ENCODE results near the gene MC3R. TPM values are rescaled to one million over a fixed set of nuclear protein-coding genes. Genes with fewer than 3 reads are reported as not detected.

Gene MC3R
- not detected for total RNA-seq
- polyA plus RNA-seq = not detected
- long read RNA-seq, donor 1 = 0 reads
- long read RNA-seq, donor 2 = 0 reads

DNA sequence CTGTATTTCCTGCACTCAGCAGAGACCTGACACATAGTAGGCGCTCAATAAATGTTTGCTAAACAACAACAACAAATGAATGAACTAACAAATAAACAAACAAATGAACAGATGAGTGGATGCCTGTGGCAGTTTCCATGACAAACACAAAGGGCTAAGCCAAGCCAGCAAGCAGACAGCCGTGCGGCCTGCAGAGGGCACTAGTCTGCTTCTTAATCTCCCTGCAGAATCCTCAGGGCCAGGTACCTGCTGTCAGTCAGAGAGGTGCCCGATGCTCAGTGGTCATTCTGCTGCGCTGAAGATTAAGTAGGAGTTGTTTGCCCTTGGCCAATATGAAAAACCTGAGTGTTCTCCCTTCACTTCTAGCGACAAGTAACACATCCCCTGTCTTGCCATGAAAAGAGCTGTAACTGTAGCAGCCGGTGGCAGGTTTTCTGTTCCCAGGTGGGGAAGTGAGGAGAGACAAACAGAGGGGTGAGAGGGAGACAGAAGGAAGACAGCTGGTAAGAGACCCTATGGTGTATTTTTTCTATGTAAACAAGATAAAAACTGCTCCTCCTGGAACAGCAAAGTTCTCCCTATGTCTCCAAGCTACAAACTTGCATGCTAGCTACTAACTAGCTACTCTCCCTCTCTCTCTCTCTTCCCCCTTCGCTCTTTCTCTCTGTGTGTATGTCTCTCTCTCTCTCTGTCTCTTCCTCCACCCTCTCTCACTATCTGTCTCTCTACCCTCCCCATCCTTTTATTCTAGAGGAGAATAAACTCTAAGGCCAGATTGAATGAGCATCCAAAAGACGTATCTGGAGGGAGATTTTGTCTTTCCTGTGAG is at the start of gene MC3R:
Gene MC3R (plus strand): TSS at position 779 of the 829 bp plus-strand sequence. CDS start 112 bp downstream, outside the sequence.
- WGBS, 5 donors = 18 to 27% (median 24%) methylated on average over 9 of the region's 9 CpGs

GRCh38 chr20:56200456-56200855 is 48.1 kb upstream of the MC3R start:
- H3K4me1 ChIP-seq = no peaks in the 10 kb centered on the region
- WGBS, 5 donors = 71 to 85% (median 79%) methylated on average over 3 of the region's 3 CpGs
- H3K9me3 ChIP-seq = peaks cover 0 to 35% (median 25%) of the 10 kb centered on the region in 8 donors
- no peak overlapping the region for H3K4me3 ChIP-seq
- TF ChIP-seq POLR2AphosphoS5 (IDR thresholded peaks at IDR 0.05) (no peak), POLR2A (IDR thresholded peaks at IDR 0.05) (no peak)
- TF ChIP-seq, protein P1, sequence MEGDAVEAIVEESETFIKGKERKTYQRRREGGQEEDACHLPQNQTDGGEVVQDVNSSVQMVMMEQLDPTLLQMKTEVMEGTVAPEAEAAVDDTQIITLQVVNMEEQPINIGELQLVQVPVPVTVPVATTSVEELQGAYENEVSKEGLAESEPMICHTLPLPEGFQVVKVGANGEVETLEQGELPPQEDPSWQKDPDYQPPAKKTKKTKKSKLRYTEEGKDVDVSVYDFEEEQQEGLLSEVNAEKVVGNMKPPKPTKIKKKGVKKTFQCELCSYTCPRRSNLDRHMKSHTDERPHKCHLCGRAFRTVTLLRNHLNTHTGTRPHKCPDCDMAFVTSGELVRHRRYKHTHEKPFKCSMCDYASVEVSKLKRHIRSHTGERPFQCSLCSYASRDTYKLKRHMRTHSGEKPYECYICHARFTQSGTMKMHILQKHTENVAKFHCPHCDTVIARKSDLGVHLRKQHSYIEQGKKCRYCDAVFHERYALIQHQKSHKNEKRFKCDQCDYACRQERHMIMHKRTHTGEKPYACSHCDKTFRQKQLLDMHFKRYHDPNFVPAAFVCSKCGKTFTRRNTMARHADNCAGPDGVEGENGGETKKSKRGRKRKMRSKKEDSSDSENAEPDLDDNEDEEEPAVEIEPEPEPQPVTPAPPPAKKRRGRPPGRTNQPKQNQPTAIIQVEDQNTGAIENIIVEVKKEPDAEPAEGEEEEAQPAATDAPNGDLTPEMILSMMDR (IDR thresholded peaks at IDR 0.05 in 8 of 11, conservative IDR thresholded peaks at IDR 0.05 in 3 of 11) = no peak
- H3K36me3 ChIP-seq = no peaks in the 10 kb centered on the region
- DNase-seq = no peak
- intact Hi-C loops (cut with DNase I; ENCODE audit: low total_unique reads) = no loop called here
- H3K27me3 ChIP-seq (replicated peaks in 1 of 7) = peaks cover 0 to 4% (median 0%) of the 10 kb centered on the region in 7 donors
- H3K27ac ChIP-seq = no peak overlapping the region

More for the DNA sequence above, at the start of gene MC3R:
- TF ChIP-seq POLR2A (IDR thresholded peaks at IDR 0.05) (no peak), POLR2AphosphoS5 (IDR thresholded peaks at IDR 0.05) (no peak)
- TF ChIP-seq, protein P1 (IDR thresholded peaks at IDR 0.05 in 8 of 11, conservative IDR thresholded peaks at IDR 0.05 in 3 of 11) = peak in 7 of 11 experiments; percentile 22 to 60 (median 51)
- intact Hi-C loops (cut with DNase I; ENCODE audit: low total_unique reads) = no loop called here
- H3K27me3 ChIP-seq (replicated peaks in 1 of 7) = peaks cover 0 to 74% (median 11%) of the 10 kb centered on the region in 7 donors
- no peak within 1 kb of the TSS for H3K4me3 ChIP-seq
- H3K9me3 ChIP-seq = no peaks in the 10 kb centered on the region
- DNase-seq = no peak
- no peaks in the 10 kb centered on the region for H3K36me3 ChIP-seq
- no peak within 1 kb of the TSS for H3K27ac ChIP-seq
- H3K4me1 ChIP-seq = no peaks in the 10 kb centered on the region

GRCh38 chr20:56202493-56203077 is 45.9 kb upstream of the MC3R start:
- H3K4me3 ChIP-seq = no peak overlapping the region
- H3K9me3 ChIP-seq = peaks cover 0 to 35% (median 25%) of the 10 kb centered on the region in 8 donors
- WGBS, 5 donors = 48 to 61% (median 50%) methylated on average over 6 of the region's 6 CpGs
- peaks cover 0 to 4% (median 0%) of the 10 kb centered on the region in 7 donors for H3K27me3 ChIP-seq (replicated peaks in 1 of 7)
- no peaks in the 10 kb centered on the region for H3K36me3 ChIP-seq
- DNase-seq = no peak
- no peaks in the 10 kb centered on the region for H3K4me1 ChIP-seq
- TF ChIP-seq POLR2AphosphoS5 (IDR thresholded peaks at IDR 0.05) (no peak), POLR2A (IDR thresholded peaks at IDR 0.05) (no peak)
- TF ChIP-seq, protein P1 (IDR thresholded peaks at IDR 0.05 in 8 of 11, conservative IDR thresholded peaks at IDR 0.05 in 3 of 11) = no peak
- no peak overlapping the region for H3K27ac ChIP-seq
- intact Hi-C loops (cut with DNase I; ENCODE audit: low total_unique reads) = no loop called here

GRCh38 chr20:56204206-56204605 is 44.3 kb upstream of the MC3R start:
- TF ChIP-seq, protein P1 (IDR thresholded peaks at IDR 0.05 in 8 of 11, conservative IDR thresholded peaks at IDR 0.05 in 3 of 11) = no peak
- TF ChIP-seq POLR2A (IDR thresholded peaks at IDR 0.05) = no peak
- intact Hi-C loops (cut with DNase I; ENCODE audit: low total_unique reads) = no loop called here
- peaks cover 0 to 27% (median 21%) of the 10 kb centered on the region in 8 donors for H3K9me3 ChIP-seq
- H3K36me3 ChIP-seq = no peaks in the 10 kb centered on the region
- peaks cover 0 to 7% (median 0%) of the 10 kb centered on the region in 7 donors for H3K27me3 ChIP-seq (replicated peaks in 1 of 7)
- WGBS, 5 donors = 74 to 81% (median 77%) methylated on average over 1 to 3 of the region's 3 CpGs
- H3K4me1 ChIP-seq = no peaks in the 10 kb centered on the region
- no peak for DNase-seq
- no peak overlapping the region for H3K4me3 ChIP-seq
- no peak overlapping the region for H3K27ac ChIP-seq

Data from spleen (tissue), 13 donors.